ENCODE data around the gene TRAT1.
"Not testable (repeated sequence)": the region's sequence is repeated elsewhere in the genome, so short reads cannot be mapped to it uniquely, and the experiment has no call there.

GRCh38 chr3:108823803-108824202 lies 1.2 kb downstream of the TRAT1 start:
- TF ChIP-seq CTCF (IDR thresholded peaks at IDR 0.05); POLR2A (IDR thresholded peaks at IDR 0.05; ENCODE audit: low read depth); POLR2AphosphoS5 (IDR thresholded peaks at IDR 0.05): not testable (repeated sequence)

Data from esophagus muscularis mucosa (tissue), 3 donors.